Measurements from ENCODE around the gene HSD11B1L.
"Not testable (repeated sequence)": the region's sequence is repeated elsewhere in the genome, so short reads cannot be mapped to it uniquely, and the experiment has no call there.

The HSD11B1L gene

GRCh38 chr19:5686647-5687359 lies 6.0 kb downstream of the HSD11B1L start:
- DNase-seq (ENCODE audit: low spot score): peak; percentile 95

DNA sequence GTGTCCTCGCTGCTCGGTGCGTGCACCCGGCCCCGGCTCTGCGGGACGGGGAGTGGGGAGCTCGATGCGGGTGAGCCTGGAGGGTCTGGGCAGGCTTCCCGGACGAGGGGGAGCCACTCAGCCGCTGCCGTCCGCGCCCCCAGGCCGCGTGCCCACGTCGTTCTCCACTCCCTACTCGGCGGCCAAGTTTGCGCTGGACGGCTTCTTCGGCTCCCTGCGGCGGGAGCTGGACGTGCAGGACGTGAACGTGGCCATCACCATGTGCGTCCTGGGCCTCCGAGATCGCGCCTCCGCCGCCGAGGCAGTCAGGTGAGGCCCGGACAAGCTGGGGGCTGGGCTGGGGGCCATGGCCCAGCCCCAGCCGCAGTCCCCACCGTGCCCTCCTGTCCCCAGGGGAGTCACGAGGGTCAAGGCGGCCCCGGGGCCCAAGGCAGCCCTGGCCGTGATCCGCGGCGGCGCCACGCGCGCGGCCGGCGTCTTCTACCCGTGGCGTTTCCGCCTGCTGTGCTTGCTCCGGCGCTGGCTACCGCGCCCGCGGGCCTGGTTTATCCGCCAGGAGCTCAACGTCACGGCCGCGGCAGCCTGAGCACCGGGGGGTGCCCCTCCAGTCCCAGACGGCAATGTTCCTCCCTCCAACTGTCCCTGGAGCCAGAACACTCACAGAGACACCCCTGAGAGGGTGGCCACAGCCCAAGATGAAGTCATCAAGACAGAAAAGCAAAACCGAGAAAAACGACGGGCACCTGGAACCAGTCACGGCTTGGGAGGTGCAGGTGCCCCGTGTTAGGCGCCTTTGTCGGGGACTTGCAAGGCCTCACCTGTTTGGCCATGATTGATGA lies 6.8 kb downstream of the HSD11B1L start:
- no peak for DNase-seq (ENCODE audit: low spot score)

GRCh38 chr19:5688262-5688881 lies 7.5 kb downstream of the HSD11B1L start:
- not testable (repeated sequence) for DNase-seq (ENCODE audit: low spot score)

DNA sequence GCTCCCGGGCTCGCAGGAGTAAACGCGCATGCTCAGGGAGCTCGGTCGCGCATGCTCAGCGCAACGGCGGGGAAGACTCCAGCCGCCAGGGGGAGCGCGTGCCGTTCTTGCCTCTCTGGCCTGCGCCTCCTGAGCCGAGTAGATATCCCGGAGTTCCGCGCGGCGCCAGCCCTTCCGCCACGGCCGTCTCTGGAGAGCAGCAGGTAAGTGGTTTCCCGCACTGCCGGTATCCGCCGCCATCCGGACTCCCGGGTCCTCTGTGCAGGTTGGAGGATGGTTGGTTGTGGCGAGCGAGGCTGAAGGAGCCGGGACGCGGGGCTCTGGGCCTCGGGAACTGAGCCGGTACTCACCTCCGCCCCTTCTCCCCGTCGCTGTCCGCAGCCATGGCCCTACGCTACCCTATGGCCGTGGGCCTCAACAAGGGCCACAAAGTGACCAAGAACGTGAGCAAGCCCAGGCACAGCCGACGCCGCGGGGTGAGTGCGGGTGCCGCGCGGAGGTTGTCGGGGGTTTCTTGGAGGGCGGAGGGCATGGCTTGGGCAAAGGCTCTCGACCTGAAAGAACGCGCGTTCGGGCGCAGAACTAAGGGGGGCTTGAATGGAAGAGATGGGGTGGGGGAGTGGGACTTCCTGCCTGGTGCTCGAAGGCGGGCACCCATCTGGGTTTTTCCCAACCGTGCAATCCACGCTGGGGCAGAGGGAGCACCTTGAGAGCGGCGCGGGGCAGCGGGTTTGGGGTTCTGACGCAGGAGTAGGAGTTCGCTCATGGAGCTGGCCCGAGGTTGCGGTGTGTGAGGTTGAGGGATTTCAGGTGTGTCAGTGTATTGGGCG lies 9.5 kb downstream of the HSD11B1L start, which contains the start of gene RPL36:
RPL36 (plus strand) TSS at position 171 of the 830 bp plus-strand sequence; CDS start at position 384, 213 bp downstream.
- peak; percentile 96 for DNase-seq (ENCODE audit: low spot score)

- DNase-seq (ENCODE audit: low spot score): peak; percentile 73
Measured at GRCh38 chr19:5690955-5691821, 10.4 kb downstream of the HSD11B1L start.

- no peak for DNase-seq (ENCODE audit: low spot score)
Measured at GRCh38 chr19:5691822-5692722, 11.2 kb downstream of the HSD11B1L start.

- DNase-seq (ENCODE audit: low spot score): no peak
Measured at GRCh38 chr19:5692723-5693194, 11.9 kb downstream of the HSD11B1L start.

GRCh38 chr19:5693195-5694166 lies 12.7 kb downstream of the HSD11B1L start:
- no peak for DNase-seq (ENCODE audit: low spot score)

GRCh38 chr19:5694167-5694955 lies 13.5 kb downstream of the HSD11B1L start:
- DNase-seq (ENCODE audit: low spot score): no peak

GRCh38 chr19:5694956-5695648 lies 14.3 kb downstream of the HSD11B1L start:
- no peak for DNase-seq (ENCODE audit: low spot score)

GRCh38 chr19:5695649-5696195 lies 14.9 kb downstream of the HSD11B1L start:
- DNase-seq (ENCODE audit: low spot score): no peak

- DNase-seq (ENCODE audit: low spot score): no peak
Measured at GRCh38 chr19:5696196-5697021, 15.6 kb downstream of the HSD11B1L start.

GRCh38 chr19:5697022-5697889 lies 16.4 kb downstream of the HSD11B1L start:
- no peak for DNase-seq (ENCODE audit: low spot score)

DNA sequence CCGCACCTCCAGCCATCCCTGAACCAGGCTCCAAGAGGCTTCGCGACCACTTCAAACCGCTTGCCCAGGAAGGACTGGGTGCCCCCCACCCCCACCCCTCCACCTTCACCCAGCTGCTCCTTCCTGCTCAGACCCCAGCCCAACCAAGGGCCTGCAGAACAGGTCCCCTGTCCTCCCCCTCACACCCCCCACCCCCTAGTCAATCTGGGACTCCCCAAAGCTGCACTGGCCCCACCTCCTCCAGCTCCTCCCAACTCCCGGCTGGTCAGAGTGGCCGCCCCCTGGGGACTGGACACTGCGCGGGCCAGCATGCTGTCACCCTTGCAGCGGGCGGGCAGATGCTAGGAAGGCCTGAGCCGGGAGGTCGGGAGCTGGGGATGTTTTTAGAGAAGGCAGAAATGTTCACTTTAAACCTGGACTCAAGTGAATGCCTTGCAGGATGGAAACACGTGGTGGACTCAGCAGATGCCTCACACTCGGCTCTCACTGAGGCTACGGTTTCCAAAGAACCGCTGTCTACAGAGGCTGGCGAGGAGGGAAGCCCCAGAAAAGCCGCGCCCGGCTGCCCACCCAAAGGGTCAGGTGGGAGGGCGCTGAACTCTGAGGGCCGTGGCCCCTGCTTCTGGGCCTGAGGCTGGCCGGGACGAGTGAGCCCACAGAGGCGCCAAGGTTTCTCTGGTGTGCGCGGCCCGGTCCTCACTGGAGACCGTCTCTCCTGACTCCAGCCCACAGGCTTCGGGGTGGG lies 17.2 kb downstream of the HSD11B1L start:
- DNase-seq (ENCODE audit: low spot score): no peak
